SH-SY5Y (cell line): ENCODE results near the gene MMP15.

Source experiments
- GATA2 ChIP-seq: IDR thresholded peaks from 2 replicates; pipeline ENCODE4 v1.6.1; 2011; ENCODE audit warnings: mild to moderate bottlenecking, low read depth, low read length
- GATA3 ChIP-seq: IDR thresholded peaks from 2 replicates; pipeline ENCODE4 v1.6.1; 2011; ENCODE audit warnings: low read depth, mild to moderate bottlenecking, low read length, moderate library complexity

DNA sequence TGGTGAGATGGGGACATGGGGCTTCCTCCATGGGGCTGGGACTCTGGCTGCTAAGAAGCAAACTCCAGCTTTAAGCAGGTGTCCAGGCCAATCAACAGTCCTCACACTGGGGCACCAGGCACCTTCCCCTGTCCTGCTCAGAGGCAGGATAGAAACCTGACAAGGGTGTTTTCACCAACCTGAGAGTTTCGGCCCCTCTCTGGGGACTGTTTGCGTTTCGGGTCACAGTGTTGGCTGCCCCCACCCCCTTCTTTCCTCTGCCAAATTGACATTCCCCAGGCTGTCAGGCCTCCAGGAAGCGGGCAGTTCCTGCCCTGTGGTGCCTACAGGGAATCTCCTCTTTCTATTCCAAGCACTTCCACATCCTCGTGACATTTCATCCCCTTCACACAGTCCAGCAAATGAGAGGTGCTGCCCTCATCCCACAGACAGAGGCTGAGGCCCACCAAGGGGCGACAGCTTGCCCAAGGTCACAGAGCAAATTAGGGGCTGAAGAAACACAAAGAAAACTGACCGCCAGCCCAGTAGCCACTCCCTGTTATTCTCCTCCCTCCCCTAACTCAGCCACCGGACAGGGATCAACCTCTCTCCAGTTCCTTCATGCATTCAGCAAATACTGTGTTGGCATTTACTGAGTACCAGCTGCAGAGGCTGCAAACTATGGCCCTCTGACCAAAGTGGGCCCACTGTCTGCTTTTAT, 38.0 kb downstream of the MMP15 start:
- TF ChIP-seq GATA3 (no peak), GATA2 (no peak)
